Loucy (cell line): ENCODE data around the gene GNAZ.

Experiments used
- EZH2phosphoT487 ChIP-seq: fragments of 200-600 bp; IDR thresholded peaks from 2 replicates; pipeline ENCODE4 v1.6.1; 2018; ENCODE audit warnings: antibody characterized with exemption, mild to moderate bottlenecking, moderate library complexity, borderline replicate concordance
- TF ChIP-seq, protein P1 (sequence below): fragments of 200-600 bp; sonication (generic); conservative IDR thresholded peaks from 2 replicates; pipeline ENCODE4 v1.5.1; 2014; ENCODE audit warnings: mild to moderate bottlenecking, antibody characterized with exemption, low read length

DNA sequence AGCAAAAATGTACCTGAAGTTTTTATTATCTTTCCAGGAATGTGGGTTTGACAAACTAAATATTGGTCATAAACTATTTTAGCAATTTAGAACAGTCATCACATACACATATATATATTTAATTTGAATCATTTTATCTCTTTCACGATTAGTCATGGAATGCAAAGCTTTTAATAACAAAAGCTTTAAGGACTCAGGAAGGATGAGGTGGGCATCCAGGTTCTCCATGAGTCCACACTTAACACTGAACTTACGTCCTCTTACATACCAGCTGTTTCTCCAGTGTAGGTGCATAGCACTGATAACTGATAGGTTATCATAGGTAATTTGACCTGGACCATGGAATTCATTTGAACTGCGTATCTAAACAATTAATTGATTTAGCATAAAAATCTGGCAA, 28.1 kb upstream of the GNAZ start:
- TF ChIP-seq, protein P1, sequence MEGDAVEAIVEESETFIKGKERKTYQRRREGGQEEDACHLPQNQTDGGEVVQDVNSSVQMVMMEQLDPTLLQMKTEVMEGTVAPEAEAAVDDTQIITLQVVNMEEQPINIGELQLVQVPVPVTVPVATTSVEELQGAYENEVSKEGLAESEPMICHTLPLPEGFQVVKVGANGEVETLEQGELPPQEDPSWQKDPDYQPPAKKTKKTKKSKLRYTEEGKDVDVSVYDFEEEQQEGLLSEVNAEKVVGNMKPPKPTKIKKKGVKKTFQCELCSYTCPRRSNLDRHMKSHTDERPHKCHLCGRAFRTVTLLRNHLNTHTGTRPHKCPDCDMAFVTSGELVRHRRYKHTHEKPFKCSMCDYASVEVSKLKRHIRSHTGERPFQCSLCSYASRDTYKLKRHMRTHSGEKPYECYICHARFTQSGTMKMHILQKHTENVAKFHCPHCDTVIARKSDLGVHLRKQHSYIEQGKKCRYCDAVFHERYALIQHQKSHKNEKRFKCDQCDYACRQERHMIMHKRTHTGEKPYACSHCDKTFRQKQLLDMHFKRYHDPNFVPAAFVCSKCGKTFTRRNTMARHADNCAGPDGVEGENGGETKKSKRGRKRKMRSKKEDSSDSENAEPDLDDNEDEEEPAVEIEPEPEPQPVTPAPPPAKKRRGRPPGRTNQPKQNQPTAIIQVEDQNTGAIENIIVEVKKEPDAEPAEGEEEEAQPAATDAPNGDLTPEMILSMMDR: no peak
- TF ChIP-seq EZH2phosphoT487: no peak
